HEK293 (cell line): ENCODE data around the gene IRF3.

Source experiments
- BCL11A ChIP-seq: fragments of 450-650 bp; formaldehyde crosslinking; IDR thresholded peaks from 2 replicates; pipeline ENCODE4 v1.5.1; 2016; ENCODE audit warnings: low read depth, missing biosample characterization, missing genetic modification characterization
- FEZF1 ChIP-seq: fragments of 450-650 bp; formaldehyde crosslinking; IDR thresholded peaks from 2 replicates; pipeline ENCODE4 v1.5.1; 2016; ENCODE audit warnings: missing biosample characterization, missing genetic modification characterization
- GLI4 ChIP-seq: fragments of 450-650 bp; formaldehyde crosslinking; IDR thresholded peaks from 2 replicates; pipeline ENCODE4 v1.5.1; 2016; ENCODE audit warnings: missing biosample characterization, missing genetic modification characterization
- KLF10 ChIP-seq: fragments of 450-650 bp; IDR thresholded peaks from 2 replicates; pipeline ENCODE4 v1.5.1; 2018; ENCODE audit warnings: missing biosample characterization, mild to moderate bottlenecking, missing genetic modification characterization
- YY2 ChIP-seq: fragments of 450-650 bp; formaldehyde crosslinking; IDR thresholded peaks from 2 replicates; pipeline ENCODE4 v1.5.1; 2016; ENCODE audit warnings: missing biosample characterization, missing genetic modification characterization
- ZBTB11 ChIP-seq: fragments of 450-650 bp; formaldehyde crosslinking; conservative IDR thresholded peaks from 2 replicates; pipeline ENCODE4 v1.5.1; 2016; ENCODE audit warnings: low read depth, missing biosample characterization, missing genetic modification characterization
- ZBTB21 ChIP-seq: fragments of 450-650 bp; formaldehyde crosslinking; IDR thresholded peaks from 2 replicates; pipeline ENCODE4 v1.5.1; 2017; ENCODE audit warnings: missing biosample characterization, missing genetic modification characterization
- ZBTB26 ChIP-seq: fragments of 450-650 bp; formaldehyde crosslinking; optimal IDR thresholded peaks from 2 replicates; pipeline ENCODE3; 2016; ENCODE audit warnings: missing biosample characterization, mild to moderate bottlenecking, missing genetic modification characterization
- ZBTB7A ChIP-seq: fragments of 450-650 bp; formaldehyde crosslinking; IDR thresholded peaks from 2 replicates; pipeline ENCODE4 v1.5.1; 2016; ENCODE audit warnings: low read depth, missing biosample characterization, missing genetic modification characterization
- ZEB2 ChIP-seq: fragments of 450-650 bp; formaldehyde crosslinking; IDR thresholded peaks from 2 replicates; pipeline ENCODE4 v1.5.1; 2016; ENCODE audit warnings: missing biosample characterization, missing genetic modification characterization
- ZNF114 ChIP-seq: fragments of 450-650 bp; formaldehyde crosslinking; IDR thresholded peaks from 2 replicates; pipeline ENCODE4 v1.5.0; 2017; ENCODE audit warnings: missing biosample characterization, missing genetic modification characterization
- ZNF140 ChIP-seq: fragments of 450-650 bp; formaldehyde crosslinking; IDR thresholded peaks from 2 replicates; pipeline ENCODE4 v1.5.1; 2016; ENCODE audit warnings: missing biosample characterization, missing genetic modification characterization
- ZNF184 ChIP-seq: fragments of 450-650 bp; IDR thresholded peaks from 2 replicates; pipeline ENCODE4 v1.5.1; 2018; ENCODE audit warnings: missing biosample characterization, mild to moderate bottlenecking, missing genetic modification characterization
- ZNF2 ChIP-seq: fragments of 450-650 bp; formaldehyde crosslinking; IDR thresholded peaks from 2 replicates; pipeline ENCODE4 v1.5.1; 2016; ENCODE audit warnings: missing biosample characterization, missing genetic modification characterization
- ZNF248 ChIP-seq: fragments of 450-650 bp; formaldehyde crosslinking; IDR thresholded peaks from 2 replicates; pipeline ENCODE4 v1.5.1; 2017; ENCODE audit warnings: missing biosample characterization, missing genetic modification characterization
- ZNF350 ChIP-seq: fragments of 450-650 bp; formaldehyde crosslinking; IDR thresholded peaks from 2 replicates; pipeline ENCODE4 v1.5.0; 2017; ENCODE audit warnings: missing biosample characterization, mild to moderate bottlenecking, missing genetic modification characterization
- ZNF398 ChIP-seq: fragments of 450-650 bp; formaldehyde crosslinking; IDR thresholded peaks from 2 replicates; pipeline ENCODE4 v1.5.1; 2017; ENCODE audit warnings: missing biosample characterization, missing genetic modification characterization
- ZNF707 ChIP-seq: fragments of 450-650 bp; formaldehyde crosslinking; IDR thresholded peaks from 2 replicates; pipeline ENCODE4 v1.5.1; 2016; ENCODE audit warnings: missing biosample characterization, missing genetic modification characterization
- ZNF776 ChIP-seq: fragments of 450-650 bp; formaldehyde crosslinking; IDR thresholded peaks from 2 replicates; pipeline ENCODE4 v1.5.0; 2017; ENCODE audit warnings: missing biosample characterization, missing genetic modification characterization, borderline replicate concordance
- ZNF791 ChIP-seq: fragments of 450-650 bp; formaldehyde crosslinking; IDR thresholded peaks from 2 replicates; pipeline ENCODE4 v1.5.1; 2016; ENCODE audit warnings: missing biosample characterization, missing genetic modification characterization
- TF ChIP-seq, protein P1 (sequence below): fragments of 450-650 bp; formaldehyde crosslinking; IDR thresholded peaks from 2 replicates; pipeline ENCODE4 v1.5.1; 2016; ENCODE audit warnings: missing biosample characterization, missing genetic modification characterization, low read depth
- TF ChIP-seq, protein P2 (sequence below): fragments of 450-650 bp; formaldehyde crosslinking; IDR thresholded peaks from 2 replicates; pipeline ENCODE4 v1.5.1; 2016; ENCODE audit warnings: missing biosample characterization, missing genetic modification characterization
- TF ChIP-seq, protein P3 (sequence below): fragments of 450-650 bp; formaldehyde crosslinking; IDR thresholded peaks from 2 replicates; pipeline ENCODE4 v1.5.1; 2016; ENCODE audit warnings: missing biosample characterization, missing genetic modification characterization
- TF ChIP-seq, protein P4 (sequence below): fragments of 450-650 bp; formaldehyde crosslinking; IDR thresholded peaks from 2 replicates; pipeline ENCODE4 v1.5.1; 2016; ENCODE audit warnings: missing biosample characterization, missing genetic modification characterization

IRF3 gene

DNA sequence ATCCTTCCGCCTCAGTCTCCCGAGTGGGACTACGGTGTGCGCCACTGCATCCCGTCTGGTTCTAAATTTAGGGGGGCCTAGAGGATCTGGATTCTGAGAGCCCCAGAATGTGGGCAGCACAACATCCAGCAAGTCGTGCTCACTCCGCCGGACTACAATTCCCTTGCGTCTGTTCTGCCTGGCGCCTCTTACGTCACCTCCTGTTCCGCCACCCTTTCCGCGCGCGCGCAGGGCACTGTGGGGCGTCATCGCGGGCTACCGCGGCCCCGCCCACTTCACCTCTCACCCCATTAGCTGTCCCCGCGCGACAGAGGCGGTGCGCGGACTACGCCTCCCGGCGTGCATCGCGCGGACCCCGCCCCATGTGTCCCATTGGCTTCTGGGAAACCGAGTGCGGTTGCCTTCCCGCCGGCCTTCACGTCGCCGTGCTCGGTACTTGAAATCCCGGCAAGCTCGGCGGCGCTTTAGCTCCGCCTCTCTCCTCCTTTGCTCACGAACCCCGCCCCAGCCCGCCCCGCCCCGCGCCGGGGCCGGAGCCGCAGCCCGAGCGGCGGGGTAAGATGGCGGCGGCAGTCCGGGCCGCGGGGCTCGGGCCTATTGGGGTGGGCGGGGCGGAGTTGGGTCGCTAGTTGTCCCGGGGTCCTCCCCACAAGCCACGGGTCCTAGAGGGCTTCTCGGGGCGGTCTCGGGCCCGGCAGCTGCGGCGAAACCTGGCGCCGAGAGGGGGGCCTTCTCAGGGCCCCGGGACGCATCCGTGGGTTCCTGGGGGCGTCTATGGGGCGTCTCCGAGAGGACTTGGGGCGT, 23.8 kb downstream of the IRF3 start, which contains the start of gene SCAF1 (continued):
- TF ChIP-seq, protein P1, sequence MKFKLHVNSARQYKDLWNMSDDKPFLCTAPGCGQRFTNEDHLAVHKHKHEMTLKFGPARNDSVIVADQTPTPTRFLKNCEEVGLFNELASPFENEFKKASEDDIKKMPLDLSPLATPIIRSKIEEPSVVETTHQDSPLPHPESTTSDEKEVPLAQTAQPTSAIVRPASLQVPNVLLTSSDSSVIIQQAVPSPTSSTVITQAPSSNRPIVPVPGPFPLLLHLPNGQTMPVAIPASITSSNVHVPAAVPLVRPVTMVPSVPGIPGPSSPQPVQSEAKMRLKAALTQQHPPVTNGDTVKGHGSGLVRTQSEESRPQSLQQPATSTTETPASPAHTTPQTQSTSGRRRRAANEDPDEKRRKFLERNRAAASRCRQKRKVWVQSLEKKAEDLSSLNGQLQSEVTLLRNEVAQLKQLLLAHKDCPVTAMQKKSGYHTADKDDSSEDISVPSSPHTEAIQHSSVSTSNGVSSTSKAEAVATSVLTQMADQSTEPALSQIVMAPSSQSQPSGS (tag by site-specific recombination): peak; percentile 95
- no peak for TF ChIP-seq ZNF398
- TF ChIP-seq ZBTB11 (tag by site-specific recombination): peak; percentile 89
- peak; percentile 94 for TF ChIP-seq ZBTB26 (tag by site-specific recombination)
- no peak for TF ChIP-seq ZNF184 (tag by site-specific recombination)
- TF ChIP-seq ZEB2 (tag by site-specific recombination): peak; percentile 79
- TF ChIP-seq, protein P2, sequence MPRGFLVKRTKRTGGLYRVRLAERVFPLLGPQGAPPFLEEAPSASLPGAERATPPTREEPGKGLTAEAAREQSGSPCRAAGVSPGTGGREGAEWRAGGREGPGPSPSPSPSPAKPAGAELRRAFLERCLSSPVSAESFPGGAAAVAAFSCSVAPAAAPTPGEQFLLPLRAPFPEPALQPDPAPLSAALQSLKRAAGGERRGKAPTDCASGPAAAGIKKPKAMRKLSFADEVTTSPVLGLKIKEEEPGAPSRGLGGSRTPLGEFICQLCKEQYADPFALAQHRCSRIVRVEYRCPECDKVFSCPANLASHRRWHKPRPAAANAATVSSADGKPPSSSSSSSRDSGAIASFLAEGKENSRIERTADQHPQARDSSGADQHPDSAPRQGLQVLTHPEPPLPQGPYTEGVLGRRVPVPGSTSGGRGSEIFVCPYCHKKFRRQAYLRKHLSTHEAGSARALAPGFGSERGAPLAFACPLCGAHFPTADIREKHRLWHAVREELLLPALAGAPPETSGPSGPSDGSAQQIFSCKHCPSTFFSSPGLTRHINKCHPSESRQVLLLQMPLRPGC (tag by site-specific recombination): no peak
- no peak for TF ChIP-seq ZNF707 (tag by site-specific recombination)
- peak; percentile 84 for TF ChIP-seq YY2
- no peak for TF ChIP-seq ZNF350 (tag by site-specific recombination)
- 0 out of 2 replicates have a peak, but pooled peaks have one; percentile 22 for TF ChIP-seq BCL11A (tag by site-specific recombination)
- TF ChIP-seq KLF10 (tag by site-specific recombination): peak; percentile 87; the same call in 1 of the 2 replicates
- no peak for TF ChIP-seq FEZF1 (tag by site-specific recombination)
- no peak for TF ChIP-seq ZNF248 (tag by site-specific recombination)
- no peak for TF ChIP-seq GLI4 (tag by site-specific recombination)
- TF ChIP-seq ZBTB21 (tag by site-specific recombination): peak; percentile 92
- TF ChIP-seq ZNF114 (tag by site-specific recombination): no peak
- TF ChIP-seq, protein P3, sequence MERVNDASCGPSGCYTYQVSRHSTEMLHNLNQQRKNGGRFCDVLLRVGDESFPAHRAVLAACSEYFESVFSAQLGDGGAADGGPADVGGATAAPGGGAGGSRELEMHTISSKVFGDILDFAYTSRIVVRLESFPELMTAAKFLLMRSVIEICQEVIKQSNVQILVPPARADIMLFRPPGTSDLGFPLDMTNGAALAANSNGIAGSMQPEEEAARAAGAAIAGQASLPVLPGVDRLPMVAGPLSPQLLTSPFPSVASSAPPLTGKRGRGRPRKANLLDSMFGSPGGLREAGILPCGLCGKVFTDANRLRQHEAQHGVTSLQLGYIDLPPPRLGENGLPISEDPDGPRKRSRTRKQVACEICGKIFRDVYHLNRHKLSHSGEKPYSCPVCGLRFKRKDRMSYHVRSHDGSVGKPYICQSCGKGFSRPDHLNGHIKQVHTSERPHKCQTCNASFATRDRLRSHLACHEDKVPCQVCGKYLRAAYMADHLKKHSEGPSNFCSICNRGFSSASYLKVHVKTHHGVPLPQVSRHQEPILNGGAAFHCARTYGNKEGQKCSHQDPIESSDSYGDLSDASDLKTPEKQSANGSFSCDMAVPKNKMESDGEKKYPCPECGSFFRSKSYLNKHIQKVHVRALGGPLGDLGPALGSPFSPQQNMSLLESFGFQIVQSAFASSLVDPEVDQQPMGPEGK (tag by site-specific recombination): peak; percentile 45; the same call in 1 of the 2 replicates
- TF ChIP-seq ZNF776 (tag by site-specific recombination): no peak
- no peak for TF ChIP-seq ZNF2 (tag by site-specific recombination)
- TF ChIP-seq, protein P4, sequence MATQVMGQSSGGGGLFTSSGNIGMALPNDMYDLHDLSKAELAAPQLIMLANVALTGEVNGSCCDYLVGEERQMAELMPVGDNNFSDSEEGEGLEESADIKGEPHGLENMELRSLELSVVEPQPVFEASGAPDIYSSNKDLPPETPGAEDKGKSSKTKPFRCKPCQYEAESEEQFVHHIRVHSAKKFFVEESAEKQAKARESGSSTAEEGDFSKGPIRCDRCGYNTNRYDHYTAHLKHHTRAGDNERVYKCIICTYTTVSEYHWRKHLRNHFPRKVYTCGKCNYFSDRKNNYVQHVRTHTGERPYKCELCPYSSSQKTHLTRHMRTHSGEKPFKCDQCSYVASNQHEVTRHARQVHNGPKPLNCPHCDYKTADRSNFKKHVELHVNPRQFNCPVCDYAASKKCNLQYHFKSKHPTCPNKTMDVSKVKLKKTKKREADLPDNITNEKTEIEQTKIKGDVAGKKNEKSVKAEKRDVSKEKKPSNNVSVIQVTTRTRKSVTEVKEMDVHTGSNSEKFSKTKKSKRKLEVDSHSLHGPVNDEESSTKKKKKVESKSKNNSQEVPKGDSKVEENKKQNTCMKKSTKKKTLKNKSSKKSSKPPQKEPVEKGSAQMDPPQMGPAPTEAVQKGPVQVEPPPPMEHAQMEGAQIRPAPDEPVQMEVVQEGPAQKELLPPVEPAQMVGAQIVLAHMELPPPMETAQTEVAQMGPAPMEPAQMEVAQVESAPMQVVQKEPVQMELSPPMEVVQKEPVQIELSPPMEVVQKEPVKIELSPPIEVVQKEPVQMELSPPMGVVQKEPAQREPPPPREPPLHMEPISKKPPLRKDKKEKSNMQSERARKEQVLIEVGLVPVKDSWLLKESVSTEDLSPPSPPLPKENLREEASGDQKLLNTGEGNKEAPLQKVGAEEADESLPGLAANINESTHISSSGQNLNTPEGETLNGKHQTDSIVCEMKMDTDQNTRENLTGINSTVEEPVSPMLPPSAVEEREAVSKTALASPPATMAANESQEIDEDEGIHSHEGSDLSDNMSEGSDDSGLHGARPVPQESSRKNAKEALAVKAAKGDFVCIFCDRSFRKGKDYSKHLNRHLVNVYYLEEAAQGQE (tag by site-specific recombination): no peak
- TF ChIP-seq ZNF791 (tag by site-specific recombination): no peak
- TF ChIP-seq ZNF140 (tag by site-specific recombination): no peak
- no peak for TF ChIP-seq ZBTB7A
